ENCODE data around the gene SAMD4A. TPM values are rescaled to one million over a fixed set of nuclear protein-coding genes. Genes with fewer than 3 reads are reported as not detected.

Gene SAMD4A
- total RNA-seq, 2 donors from 2014 or later = 11.2 to 15.3 TPM

GRCh38 chr14:54642801-54643695 is 76.1 kb downstream of the SAMD4A start:
- DNase-seq = no peak

GRCh38 chr14:54643696-54644176 is 76.8 kb downstream of the SAMD4A start:
- TF ChIP-seq POLR2A (IDR thresholded peaks at IDR 0.05) (no peak), CTCF (IDR thresholded peaks at IDR 0.05) (no peak)
- Histone ChIP-seq H3K4me1 (no peaks in the 10 kb centered on the region), H3K27ac (no peak overlapping the region), H3K27me3 (no peaks in the 10 kb centered on the region), H3K36me3 (replicated peaks in 1 of 2; ENCODE audit: insufficient read depth in 1 of 2, low read depth in 2 of 2) (no peaks in the 10 kb centered on the region), H3K4me3 (no peak overlapping the region), H3K9me3 (no peaks in the 10 kb centered on the region)
- intact Hi-C loops (cut with DNase I) = no loop called here
- 82 to 83% methylated on average over 5 of the region's 5 CpGs for WGBS, 2 donors
- DNase-seq (no peak), ATAC-seq (no peak)

More at GRCh38 chr14:54642801-54643695, 76.1 kb downstream of the SAMD4A start:
- TF ChIP-seq CTCF (IDR thresholded peaks at IDR 0.05) (peak in 3 of 7 experiments; percentile 3 to 33 (median 20)), POLR2A (IDR thresholded peaks at IDR 0.05) (no peak)
- Histone ChIP-seq H3K27me3 (no peaks in the 10 kb centered on the region), H3K9me3 (no peaks in the 10 kb centered on the region), H3K36me3 (replicated peaks in 1 of 2; ENCODE audit: insufficient read depth in 1 of 2, low read depth in 2 of 2) (no peaks in the 10 kb centered on the region), H3K27ac (no peak overlapping the region), H3K4me3 (no peak overlapping the region), H3K4me1 (no peaks in the 10 kb centered on the region)
- intact Hi-C loops (cut with DNase I) = no loop called here
- 54 to 56% methylated on average over 9 of the region's 9 CpGs for WGBS, 2 donors
- no peak for ATAC-seq

- 73 to 78% methylated on average over 3 of the region's 3 CpGs for WGBS, 2 donors
- Histone ChIP-seq H3K4me1 (no peaks in the 10 kb centered on the region), H3K27me3 (no peaks in the 10 kb centered on the region), H3K9me3 (no peaks in the 10 kb centered on the region), H3K4me3 (no peak overlapping the region), H3K36me3 (replicated peaks in 1 of 2; ENCODE audit: insufficient read depth in 1 of 2, low read depth in 2 of 2) (no peaks in the 10 kb centered on the region), H3K27ac (no peak overlapping the region)
- ATAC-seq (no peak), DNase-seq (no peak)
- TF ChIP-seq POLR2A (IDR thresholded peaks at IDR 0.05) (no peak), CTCF (IDR thresholded peaks at IDR 0.05) (no peak)
- intact Hi-C loops (cut with DNase I) = no loop called here
Observed at GRCh38 chr14:54645639-54646038, 78.7 kb downstream of the SAMD4A start.

GRCh38 chr14:54646626-54647025 is 79.7 kb downstream of the SAMD4A start:
- WGBS, 2 donors = 43 to 65% methylated on average over 2 of the region's 2 CpGs
- ATAC-seq = no peak
- Histone ChIP-seq H3K27ac (no peak overlapping the region), H3K9me3 (no peaks in the 10 kb centered on the region), H3K4me3 (no peak overlapping the region), H3K27me3 (no peaks in the 10 kb centered on the region), H3K4me1 (no peaks in the 10 kb centered on the region), H3K36me3 (replicated peaks in 1 of 2; ENCODE audit: insufficient read depth in 1 of 2, low read depth in 2 of 2) (no peaks in the 10 kb centered on the region)
- DNase-seq = no peak
- TF ChIP-seq POLR2A (IDR thresholded peaks at IDR 0.05) (no peak), CTCF (IDR thresholded peaks at IDR 0.05) (no peak)
- intact Hi-C loops (cut with DNase I) = no loop called here
